Ovary (tissue), 3 donors: ENCODE measurements around the gene KXD1.

Experiments
- POLR2A ChIP-seq: fragments of 450-650 bp; IDR thresholded peaks from one replicate; pipeline ENCODE4 v1.6.1; 2017; ENCODE audit warnings: antibody characterized with exemption, mild to moderate bottlenecking, moderate library complexity
- TF ChIP-seq, protein P1 (sequence below), 3 donors: fragments of 450-650 bp in 2 of 3; fragments of 200-600 bp in 1 of 3; IDR thresholded peaks; one replicate each; pipeline versions ENCODE4 v1.5.1 to v1.8.0; 2016 to 2022; ENCODE audit warnings: antibody characterized with exemption in 3 of 3, mild to moderate bottlenecking in 1 of 3
- donor health status: DM: no; HTN: no; CAD: no.

DNA sequence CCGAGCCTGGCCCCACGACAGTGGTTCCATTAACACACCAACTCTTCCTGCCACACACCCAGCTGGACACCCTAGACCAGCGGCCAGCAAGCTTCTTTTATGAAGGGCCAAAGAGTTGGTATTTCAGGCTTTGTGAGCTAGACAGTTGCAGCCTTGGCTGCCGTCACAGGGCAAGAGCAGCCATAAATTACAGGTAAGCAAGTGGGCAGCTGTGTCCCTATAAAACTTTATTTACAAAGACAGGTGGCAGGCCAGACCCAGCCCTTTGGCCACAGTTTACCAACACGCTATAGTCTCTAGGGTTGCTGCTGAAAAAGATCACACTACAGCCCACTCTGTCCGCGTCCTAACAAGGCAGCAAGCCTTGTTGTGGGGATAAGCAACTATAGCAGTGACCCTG lies 49.1 kb upstream of the KXD1 start:
- TF ChIP-seq, protein P1, sequence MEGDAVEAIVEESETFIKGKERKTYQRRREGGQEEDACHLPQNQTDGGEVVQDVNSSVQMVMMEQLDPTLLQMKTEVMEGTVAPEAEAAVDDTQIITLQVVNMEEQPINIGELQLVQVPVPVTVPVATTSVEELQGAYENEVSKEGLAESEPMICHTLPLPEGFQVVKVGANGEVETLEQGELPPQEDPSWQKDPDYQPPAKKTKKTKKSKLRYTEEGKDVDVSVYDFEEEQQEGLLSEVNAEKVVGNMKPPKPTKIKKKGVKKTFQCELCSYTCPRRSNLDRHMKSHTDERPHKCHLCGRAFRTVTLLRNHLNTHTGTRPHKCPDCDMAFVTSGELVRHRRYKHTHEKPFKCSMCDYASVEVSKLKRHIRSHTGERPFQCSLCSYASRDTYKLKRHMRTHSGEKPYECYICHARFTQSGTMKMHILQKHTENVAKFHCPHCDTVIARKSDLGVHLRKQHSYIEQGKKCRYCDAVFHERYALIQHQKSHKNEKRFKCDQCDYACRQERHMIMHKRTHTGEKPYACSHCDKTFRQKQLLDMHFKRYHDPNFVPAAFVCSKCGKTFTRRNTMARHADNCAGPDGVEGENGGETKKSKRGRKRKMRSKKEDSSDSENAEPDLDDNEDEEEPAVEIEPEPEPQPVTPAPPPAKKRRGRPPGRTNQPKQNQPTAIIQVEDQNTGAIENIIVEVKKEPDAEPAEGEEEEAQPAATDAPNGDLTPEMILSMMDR (IDR thresholded peaks at IDR 0.05): no peak
- TF ChIP-seq POLR2A: no peak
